ENCODE measurements around the gene CPXM1. TPM values are rescaled to one million over a fixed set of nuclear protein-coding genes. Genes with fewer than 3 reads are reported as not detected.

CPXM1 gene
- total RNA-seq, 1 donor from 2014 or later: 0.13 TPM

- no peak for DNase-seq (ENCODE audit: low read depth in 2 of 2)
These were observed 50.4 kb downstream of the CPXM1 start for GRCh38 chr20:2749951-2750490.

GRCh38 chr20:2749343-2749950 lies 51.0 kb downstream of the CPXM1 start:
- DNase-seq (ENCODE audit: low read depth in 2 of 2): no peak

GRCh38 chr20:2748551-2749342 lies 51.7 kb downstream of the CPXM1 start:
- DNase-seq (ENCODE audit: low read depth in 2 of 2): no peak

DNA sequence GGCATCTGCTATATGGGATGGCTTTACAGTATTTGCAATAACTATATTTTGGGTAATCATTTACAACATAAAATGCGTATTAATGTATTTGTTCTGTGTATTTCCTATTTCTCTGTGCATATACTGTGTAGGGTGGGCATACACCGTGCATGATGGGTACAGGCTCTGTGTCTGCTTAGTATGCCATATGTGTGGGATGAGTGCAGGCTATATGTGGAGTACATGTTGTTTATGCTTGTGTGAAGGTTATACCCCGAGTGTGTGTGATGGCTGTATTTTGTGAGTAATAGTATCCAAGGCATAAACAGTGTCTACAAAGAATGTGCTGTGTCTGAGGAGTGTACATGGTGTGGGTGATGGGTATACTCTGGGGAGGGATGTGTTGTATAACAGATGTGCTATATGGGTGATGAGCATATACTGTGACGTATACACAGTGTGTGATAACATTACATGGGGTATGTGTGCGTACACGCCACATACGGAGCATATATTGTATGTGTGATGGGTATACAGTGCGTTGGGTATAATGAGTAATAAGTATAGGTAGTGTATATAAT lies 52.7 kb downstream of the CPXM1 start:
- DNase-seq (ENCODE audit: low read depth in 2 of 2): no peak

- no peak for DNase-seq (ENCODE audit: low read depth in 2 of 2)
These were observed 53.7 kb downstream of the CPXM1 start for GRCh38 chr20:2746636-2747265.

- DNase-seq (ENCODE audit: low read depth in 2 of 2): no peak
These were observed 54.3 kb downstream of the CPXM1 start for GRCh38 chr20:2745936-2746635.

DNA sequence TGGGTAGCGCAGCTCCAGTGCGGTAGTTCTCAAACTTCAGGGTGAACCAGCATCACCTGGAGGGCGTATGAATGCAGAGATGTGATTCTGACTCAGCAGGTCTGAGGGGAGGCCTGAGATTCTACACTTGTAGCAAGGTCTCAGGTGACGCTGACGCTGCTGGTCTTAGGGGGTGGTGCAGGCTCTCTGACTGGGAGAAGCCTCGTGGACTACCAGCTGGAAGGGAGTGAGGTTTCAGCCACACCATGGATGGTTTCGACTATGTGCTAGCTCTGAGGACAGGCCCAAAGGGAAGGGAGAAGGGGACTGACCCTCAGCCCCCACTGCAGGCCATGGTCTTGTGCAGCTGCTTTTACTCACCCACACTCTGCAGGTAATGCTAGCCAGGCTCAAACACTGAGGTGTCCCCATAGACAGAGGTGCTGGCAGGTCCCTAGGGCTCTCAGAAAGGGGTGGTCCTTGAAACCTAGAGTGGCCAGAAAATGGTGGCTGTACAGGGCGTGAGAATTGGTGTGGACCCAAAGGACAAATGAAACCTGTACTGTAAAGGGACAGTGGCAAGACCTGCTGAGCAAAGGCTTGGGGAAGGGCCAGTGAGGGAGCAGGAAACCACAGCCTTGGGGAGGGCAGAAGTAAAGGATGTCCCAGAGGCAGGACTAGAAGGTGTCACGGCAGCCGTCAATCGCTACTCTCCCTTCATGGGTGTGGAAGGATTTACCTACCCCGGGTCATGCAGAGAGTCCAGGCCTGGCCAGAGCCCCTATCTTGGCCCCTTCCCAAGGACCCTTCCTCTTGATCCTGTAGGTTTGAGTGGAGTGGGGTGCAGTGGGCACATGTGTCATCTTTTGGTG lies 55.1 kb downstream of the CPXM1 start:
- DNase-seq (ENCODE audit: low read depth in 2 of 2): no peak

Other genes starting within 250 kb of the CPXM1 start
- 104 and 120 TPM in 2 replicates for gene NOP56, start 148.0 kb downstream of the CPXM1 start, total RNA-seq
- 113 and 114 TPM in 2 replicates for gene IDH3B, start 136.4 kb downstream of the CPXM1 start, total RNA-seq
- 0.77 and 4.7 TPM in 2 replicates for gene EBF4, start 107.8 kb downstream of the CPXM1 start, total RNA-seq
- gene C20orf141, start 14.4 kb upstream of the CPXM1 start, total RNA-seq: not detected in 2 replicates
- not detected in 2 replicates for gene TMEM239, start 15.7 kb upstream of the CPXM1 start, total RNA-seq
- gene PCED1A, start 40.0 kb upstream of the CPXM1 start, total RNA-seq: 9.6 and 20.2 TPM in 2 replicates
- 32.5 and 36.5 TPM in 2 replicates for gene VPS16, start 40.1 kb upstream of the CPXM1 start, total RNA-seq
- gene PTPRA, start 72.9 kb upstream of the CPXM1 start, total RNA-seq: 18.7 and 25.7 TPM in 2 replicates
- gene GNRH2, start 243.0 kb upstream of the CPXM1 start, total RNA-seq: not detected in 2 replicates
- gene MRPS26, start 245.4 kb upstream of the CPXM1 start, total RNA-seq: 29.6 and 32.7 TPM in 2 replicates